Activated CD4-positive, alpha-beta T cell treated with anti-CD3 and anti-CD28 coated beads, Interleukin-2, amount 50 U/mL, for 4 hours (primary cell): ENCODE data around the gene AZIN2.
A peak's percentile ranks its signal among the peaks of the same experiment; 100 is the strongest.
"Not testable (repeated sequence)": the region's sequence is repeated elsewhere in the genome, so short reads cannot be mapped to it uniquely, and the experiment has no call there.

Source experiments
- DNase-seq, 2 experiments: peaks; one replicate each; pipeline ENCODE4 v3.0.0-alpha.2; 2020

AZIN2 gene

GRCh38 chr1:33060579-33061083 is 20.3 kb upstream of the AZIN2 start:
- DNase-seq = no peak

GRCh38 chr1:33061834-33062233 is 19.1 kb upstream of the AZIN2 start:
- no peak for DNase-seq

- DNase-seq = not testable (repeated sequence)
Observed at GRCh38 chr1:33064284-33064683, 16.7 kb upstream of the AZIN2 start.

GRCh38 chr1:33065301-33065700 is 15.7 kb upstream of the AZIN2 start:
- DNase-seq = no peak

- DNase-seq = not testable (repeated sequence)
Observed at GRCh38 chr1:33066477-33066876, 14.5 kb upstream of the AZIN2 start.

GRCh38 chr1:33068108-33068507 is 12.8 kb upstream of the AZIN2 start:
- not testable (repeated sequence) for DNase-seq

GRCh38 chr1:33070628-33071027 is 10.3 kb upstream of the AZIN2 start:
- DNase-seq = no peak

GRCh38 chr1:33072707-33073106 is 8.2 kb upstream of the AZIN2 start:
- no peak for DNase-seq

- DNase-seq = no peak
Observed at GRCh38 chr1:33074193-33074945, 6.6 kb upstream of the AZIN2 start.

- DNase-seq = no peak
Observed at GRCh38 chr1:33078030-33078591, 2.8 kb upstream of the AZIN2 start.

- DNase-seq = no peak
Observed at GRCh38 chr1:33080373-33080772, 580 bp upstream of the AZIN2 start.

- DNase-seq = no peak
Observed at GRCh38 chr1:33081554-33082305, 777 bp downstream of the AZIN2 start.

GRCh38 chr1:33082575-33083108 is 1.7 kb downstream of the AZIN2 start:
- no peak for DNase-seq

GRCh38 chr1:33085332-33085731 is 4.4 kb downstream of the AZIN2 start:
- no peak for DNase-seq

- DNase-seq = peak in 1 of 2 experiments; percentile 23
Observed at GRCh38 chr1:33086384-33086850, 5.5 kb downstream of the AZIN2 start.

GRCh38 chr1:33087677-33088076 is 6.7 kb downstream of the AZIN2 start:
- no peak for DNase-seq

GRCh38 chr1:33088119-33088906 is 7.4 kb downstream of the AZIN2 start:
- DNase-seq = no peak

GRCh38 chr1:33089457-33089856 is 8.5 kb downstream of the AZIN2 start:
- no peak for DNase-seq

GRCh38 chr1:33092438-33092837 is 11.5 kb downstream of the AZIN2 start:
- no peak for DNase-seq

GRCh38 chr1:33093004-33093403 is 12.1 kb downstream of the AZIN2 start:
- DNase-seq = no peak

GRCh38 chr1:33094486-33094885 is 13.5 kb downstream of the AZIN2 start:
- no peak for DNase-seq

- no peak for DNase-seq
Observed at GRCh38 chr1:33094971-33095604, 14.1 kb downstream of the AZIN2 start.
